Stimulated activated CD8-positive, alpha-beta memory T cell treated with anti-CD3 and anti-CD28 coated beads, Interleukin-15, amount 100 ng/mL, for 1 hour (primary cell): ENCODE data around the gene TSPAN16.
"Not testable (repeated sequence)": the region's sequence is repeated elsewhere in the genome, so short reads cannot be mapped to it uniquely, and the experiment has no call there.

Source experiments
- DNase-seq: peaks from one replicate; pipeline ENCODE4 v3.0.0-alpha.2; 2020; ENCODE audit warnings: low read depth

The TSPAN16 gene

DNA sequence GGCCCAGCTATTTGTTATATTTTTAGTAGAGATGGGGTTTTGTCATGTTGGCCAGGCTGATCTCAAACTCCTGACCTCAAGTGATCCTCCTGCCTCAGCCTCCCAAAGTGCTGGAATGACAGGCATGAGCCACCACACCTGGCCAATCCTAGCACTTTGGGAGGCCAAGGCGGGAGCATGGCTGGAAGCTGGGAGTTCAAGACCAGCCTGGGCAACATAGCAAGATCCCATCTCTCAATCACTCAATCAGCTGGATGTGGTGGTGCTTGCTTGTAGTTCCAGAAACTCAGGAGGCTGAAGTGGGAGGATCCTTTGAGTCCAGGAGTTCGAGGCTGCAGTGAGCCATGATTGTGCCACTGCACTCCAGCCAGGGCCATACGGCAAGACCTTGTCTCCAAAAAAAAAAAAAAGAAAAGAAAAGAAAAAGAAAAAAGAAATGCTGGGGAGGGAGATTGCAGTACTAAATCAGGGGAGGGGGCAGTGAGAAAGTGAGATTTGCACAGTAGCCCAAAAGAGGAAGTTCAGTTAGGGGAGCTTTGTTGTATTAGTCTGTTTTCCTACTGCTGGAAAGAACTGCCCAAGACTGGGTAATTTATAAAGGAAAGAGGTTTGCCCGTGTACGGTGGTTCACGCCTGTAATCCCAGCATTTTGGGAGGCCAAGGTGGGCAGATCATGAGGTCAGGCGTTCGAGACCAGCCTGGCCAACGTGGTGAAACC lies 24.5 kb downstream of the TSPAN16 start:
- not testable (repeated sequence) for DNase-seq

DNA sequence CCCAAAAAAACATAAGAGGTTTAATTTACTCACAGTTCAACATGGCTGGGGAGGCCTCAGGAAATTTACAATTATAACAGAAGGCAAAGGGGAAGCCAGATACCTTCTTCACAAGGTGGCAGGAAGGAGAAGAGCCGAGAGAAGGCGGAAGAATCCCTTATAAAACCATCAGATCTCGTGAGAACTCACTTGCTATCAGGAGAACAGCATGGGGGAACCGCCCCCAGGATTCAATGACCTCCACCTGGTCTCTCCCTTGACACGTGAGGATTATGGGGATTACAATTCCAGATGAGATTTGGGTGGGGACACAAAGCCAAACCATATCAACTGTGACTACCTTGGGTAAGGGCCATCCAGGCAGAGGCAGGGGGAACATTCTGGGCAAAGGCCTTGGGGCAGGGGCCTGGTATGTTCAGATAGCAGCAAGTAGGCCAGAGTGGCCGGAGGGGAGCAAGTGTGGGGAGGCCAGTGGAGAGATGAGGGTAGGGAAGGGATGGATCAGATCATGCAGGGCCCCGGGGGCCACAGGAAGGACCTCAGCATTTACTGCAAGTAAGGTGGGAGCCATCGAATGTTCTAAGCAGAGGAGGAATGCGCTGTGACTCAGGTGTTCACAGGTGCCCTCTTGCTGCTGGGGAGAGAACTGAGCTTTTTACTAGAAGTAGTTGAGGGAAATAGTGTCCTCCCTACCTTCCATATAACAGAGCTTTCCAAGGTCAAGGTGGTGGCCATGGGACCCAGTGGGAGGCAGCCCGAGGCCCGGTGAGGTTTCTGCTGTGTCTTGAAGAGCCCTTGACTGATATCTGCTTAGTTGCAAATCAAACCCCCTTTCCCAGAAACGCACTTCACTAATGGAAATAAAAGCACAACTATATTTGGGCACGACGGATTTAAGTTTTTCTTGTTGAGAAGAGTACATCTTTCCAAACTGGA lies 25.5 kb downstream of the TSPAN16 start:
- DNase-seq: no peak

- DNase-seq: no peak
Observed at GRCh38 chr19:11322269-11323024, 26.5 kb downstream of the TSPAN16 start.

- no peak for DNase-seq
Observed at GRCh38 chr19:11323601-11324078, 27.7 kb downstream of the TSPAN16 start.

- no peak for DNase-seq
Observed at GRCh38 chr19:11324079-11324661, 28.2 kb downstream of the TSPAN16 start.

DNA sequence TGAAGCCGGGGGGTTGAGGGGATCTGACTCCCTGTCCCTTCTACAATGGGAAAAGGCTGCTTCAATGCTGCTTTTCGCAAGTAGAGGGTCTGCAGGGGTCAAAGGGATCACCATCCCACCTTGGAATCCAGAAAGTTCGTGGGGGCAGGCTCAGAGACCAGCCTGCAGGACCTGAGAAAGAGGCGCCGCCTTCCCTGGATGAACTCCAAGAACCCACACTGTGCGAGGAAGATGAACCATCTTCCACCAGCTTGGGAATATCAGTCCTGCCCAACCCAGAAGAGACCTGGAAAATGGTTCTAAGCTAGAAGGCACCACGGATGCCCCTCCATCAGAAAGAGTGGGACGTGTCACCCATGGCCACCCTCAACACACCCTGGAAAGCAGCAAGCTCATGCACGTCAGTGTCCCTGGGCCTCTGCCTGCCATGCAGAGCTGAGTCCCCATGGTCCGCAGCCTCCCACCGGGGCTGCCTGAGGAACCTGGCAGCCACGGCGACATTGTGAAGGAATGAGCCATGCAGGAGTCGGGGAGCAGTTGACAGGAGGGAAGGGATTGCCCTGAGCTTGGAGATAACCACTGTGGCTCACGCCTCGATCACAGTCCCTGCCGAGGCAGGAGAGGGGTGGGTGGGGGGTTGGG lies 28.9 kb downstream of the TSPAN16 start:
- no peak for DNase-seq

GRCh38 chr19:11325544-11325943 lies 29.6 kb downstream of the TSPAN16 start:
- DNase-seq: no peak

GRCh38 chr19:11330127-11330526 lies 34.2 kb downstream of the TSPAN16 start:
- DNase-seq: no peak

DNA sequence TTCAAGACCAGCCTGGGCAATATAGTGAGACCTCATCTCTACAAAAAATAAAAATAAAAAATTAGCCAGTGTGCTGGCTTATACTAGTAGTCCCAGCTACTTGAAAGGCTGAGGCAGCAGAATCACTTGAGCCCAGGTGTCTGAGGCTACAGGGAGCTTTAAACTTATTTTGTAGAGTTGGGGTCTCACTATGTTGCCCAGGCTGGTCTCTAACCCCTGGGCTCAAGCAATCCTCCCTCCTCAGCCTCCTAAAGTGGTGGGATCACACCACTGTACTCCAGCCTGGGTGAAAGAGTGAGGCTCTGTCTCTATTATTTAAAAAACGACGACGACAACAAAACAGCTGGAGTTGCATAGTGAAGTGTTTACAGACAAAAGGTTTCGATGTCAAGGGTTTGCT lies 35.5 kb downstream of the TSPAN16 start:
- no peak for DNase-seq

DNA sequence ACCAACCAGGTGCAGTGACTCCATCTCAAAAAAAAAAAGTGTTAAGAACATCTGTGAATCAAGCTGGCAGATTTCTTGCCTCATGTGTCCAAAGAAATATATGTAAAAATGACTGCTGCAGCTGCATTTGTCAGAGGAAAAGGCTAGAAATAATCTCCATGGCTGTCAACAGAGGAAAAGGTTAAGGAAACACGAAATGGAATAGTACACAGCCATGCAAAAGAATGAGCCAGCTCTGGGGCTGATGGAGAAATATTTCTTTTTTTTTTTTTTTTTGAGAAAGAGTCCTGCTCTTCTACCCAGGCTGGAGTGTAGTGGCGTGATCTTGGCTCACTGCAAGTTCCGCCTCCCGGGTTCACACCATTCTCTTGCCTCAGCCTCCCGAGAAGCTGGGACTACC lies 36.9 kb downstream of the TSPAN16 start:
- no peak for DNase-seq

GRCh38 chr19:11333838-11334237 lies 37.9 kb downstream of the TSPAN16 start:
- not testable (repeated sequence) for DNase-seq

DNA sequence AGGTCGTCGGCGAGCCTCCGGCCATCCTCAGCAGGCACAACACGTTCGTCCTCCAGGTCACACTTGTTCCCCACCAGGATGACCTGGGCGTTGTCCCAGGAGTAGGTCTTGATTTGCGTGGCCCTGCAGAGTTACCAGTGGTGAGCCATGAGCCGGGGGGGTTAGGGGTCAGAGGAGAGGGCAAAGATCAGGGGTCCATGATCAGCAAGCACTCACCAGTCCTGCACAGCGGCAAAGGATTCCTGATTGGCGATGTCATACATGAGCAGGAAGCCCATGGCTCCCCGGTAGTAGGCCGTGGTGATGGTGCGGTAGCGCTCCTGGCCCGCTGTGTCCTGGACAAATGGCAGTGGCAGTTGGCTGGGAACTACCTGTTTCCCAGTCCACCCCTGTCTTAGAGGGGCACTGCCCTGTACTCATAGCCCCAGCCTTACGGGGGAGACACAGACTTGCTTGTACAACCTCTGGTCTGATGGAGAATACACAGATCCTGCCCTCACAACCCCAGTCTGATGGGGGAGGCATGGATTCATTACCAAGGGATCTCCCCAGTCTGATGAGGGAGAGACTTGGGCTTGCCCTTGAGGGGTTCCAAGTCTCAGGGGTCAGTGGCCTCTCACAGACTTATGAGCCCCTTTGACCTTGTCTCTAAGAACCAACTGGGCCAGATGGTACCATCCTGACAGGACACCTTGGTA lies 39.6 kb downstream of the TSPAN16 start:
- no peak for DNase-seq

DNA sequence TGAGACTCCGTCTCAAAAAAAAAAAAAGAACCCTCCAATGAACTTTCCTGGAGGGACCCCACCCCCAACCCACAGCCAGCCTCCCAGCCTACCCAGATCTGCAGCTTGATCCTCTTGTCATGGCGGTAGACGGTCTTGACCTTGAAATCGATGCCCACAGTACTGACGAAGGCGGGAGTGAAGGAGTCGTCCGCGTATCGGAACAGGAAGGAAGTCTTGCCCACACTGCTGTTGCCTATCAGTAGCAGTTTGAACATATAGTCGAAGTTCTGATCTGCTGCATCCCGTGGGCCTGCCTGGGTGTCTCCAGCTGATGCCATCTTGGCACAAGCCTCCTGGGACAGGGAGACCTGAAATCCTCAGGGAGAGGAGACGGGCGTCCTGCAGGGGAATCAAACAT lies 41.1 kb downstream of the TSPAN16 start:
- no peak for DNase-seq

DNA sequence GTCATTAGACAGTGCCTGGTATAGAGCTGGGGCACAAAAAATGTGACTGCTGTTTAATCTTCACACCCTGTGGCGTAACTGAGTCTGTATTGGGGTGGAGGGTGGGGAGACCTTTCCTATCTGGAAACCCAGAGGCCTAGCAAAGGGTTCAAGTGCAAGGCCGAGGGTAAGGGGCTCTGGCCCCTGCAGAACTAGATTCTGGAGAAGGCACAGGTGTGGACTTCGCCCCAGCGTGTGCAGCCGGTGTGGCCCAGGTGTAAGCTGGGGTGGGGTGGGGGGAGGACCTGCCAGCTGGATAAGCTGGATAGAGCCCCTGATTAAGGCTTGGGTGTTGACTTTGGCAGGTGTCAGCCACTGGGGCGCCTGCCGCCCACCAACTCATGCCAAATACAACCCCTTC lies 42.2 kb downstream of the TSPAN16 start:
- no peak for DNase-seq

- DNase-seq: no peak
Observed at GRCh38 chr19:11338569-11339253, 42.8 kb downstream of the TSPAN16 start.

- DNase-seq: peak; percentile 45
Observed at GRCh38 chr19:11339254-11340098, 43.5 kb downstream of the TSPAN16 start, which contains the start of gene RAB3D. Gene RAB3D, minus strand, starts transcription at chr19:11339657. Its CDS starts 2,258 bp downstream, at chr19:11337399.

DNA sequence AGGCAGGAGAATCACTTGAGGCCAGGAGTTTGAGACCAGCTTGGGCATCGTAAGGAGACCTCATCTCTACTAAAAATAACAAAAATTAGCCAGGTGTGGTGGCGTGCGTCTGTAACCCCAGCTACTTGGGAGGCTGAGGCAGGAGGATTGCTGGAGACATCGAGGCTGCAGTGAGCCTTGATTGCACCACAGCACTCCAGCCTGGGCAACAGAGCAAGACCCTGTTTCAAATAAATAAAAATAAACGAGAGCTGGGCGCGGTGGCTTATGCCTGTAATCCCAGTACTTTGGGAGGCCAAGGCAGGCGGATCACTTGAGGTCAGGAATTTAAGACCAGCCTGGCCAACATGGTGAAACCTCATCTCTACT lies 44.1 kb downstream of the TSPAN16 start:
- not testable (repeated sequence) for DNase-seq

- DNase-seq: no peak
Observed at GRCh38 chr19:11342429-11342828, 46.5 kb downstream of the TSPAN16 start.

DNA sequence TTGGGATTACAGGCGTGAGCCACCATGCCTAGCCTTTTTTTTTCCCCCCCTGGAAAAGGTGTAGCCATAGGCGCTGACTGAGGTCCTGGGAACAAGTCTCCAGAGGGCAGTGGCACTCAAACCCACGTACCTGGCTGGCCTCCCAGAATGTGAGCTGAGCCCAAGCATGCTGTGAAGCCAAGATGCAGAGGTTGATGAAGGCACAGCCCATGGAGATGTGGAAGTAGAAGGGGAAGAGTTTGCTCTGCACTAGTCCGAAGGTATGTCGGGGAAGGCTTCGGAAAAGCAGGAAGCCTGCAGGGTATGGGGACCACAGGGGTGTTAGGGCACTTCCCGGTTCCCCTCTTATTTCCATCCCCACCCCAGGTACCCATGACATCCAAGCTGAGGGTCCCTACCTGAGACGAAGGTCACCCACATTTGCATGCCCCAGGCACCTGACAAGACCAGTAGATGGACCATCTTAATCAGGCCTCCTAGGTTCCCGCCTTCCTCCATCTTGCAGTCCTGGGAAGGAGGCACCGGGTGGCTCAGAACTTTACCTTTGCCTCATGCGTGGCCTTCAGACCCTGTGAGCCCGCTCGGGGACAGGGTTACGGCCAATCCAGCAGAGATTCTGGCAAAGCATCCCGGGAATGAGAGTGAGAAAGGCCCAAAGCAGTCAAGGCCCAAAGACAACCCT lies 49.3 kb downstream of the TSPAN16 start:
- DNase-seq: no peak
